Fibroblast of skin of left quadriceps (primary cell): ENCODE measurements around the gene SERPINB13.
"Not testable (repeated sequence)": the region's sequence is repeated elsewhere in the genome, so short reads cannot be mapped to it uniquely, and the experiment has no call there.

Experiments
- DNase-seq, 2 experiments: peaks; one replicate each; pipeline ENCODE4 v3.0.0-alpha.2; 2013; ENCODE audit warnings: low read depth in 2 of 2

SERPINB13 gene

DNA sequence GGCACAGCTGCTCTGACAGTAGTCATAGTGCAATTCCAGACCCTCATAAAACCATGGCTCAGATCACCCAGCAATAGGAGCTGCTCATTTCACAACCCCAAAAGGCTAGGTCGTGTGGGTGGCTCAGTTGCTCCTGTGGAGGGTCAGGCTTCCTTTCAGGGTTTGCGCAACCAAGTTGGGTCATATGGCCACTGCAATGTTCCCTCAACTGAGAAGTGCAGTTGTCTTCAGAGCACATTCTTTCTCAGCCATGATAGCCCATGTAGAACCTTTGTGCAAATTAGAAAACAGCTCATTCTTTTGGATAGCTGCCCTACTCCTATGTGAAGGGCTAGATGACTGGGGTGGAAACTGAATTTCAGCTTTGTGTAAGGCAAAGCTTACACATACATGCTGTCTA, 3.2 kb downstream of the SERPINB13 start:
- DNase-seq: no peak

DNA sequence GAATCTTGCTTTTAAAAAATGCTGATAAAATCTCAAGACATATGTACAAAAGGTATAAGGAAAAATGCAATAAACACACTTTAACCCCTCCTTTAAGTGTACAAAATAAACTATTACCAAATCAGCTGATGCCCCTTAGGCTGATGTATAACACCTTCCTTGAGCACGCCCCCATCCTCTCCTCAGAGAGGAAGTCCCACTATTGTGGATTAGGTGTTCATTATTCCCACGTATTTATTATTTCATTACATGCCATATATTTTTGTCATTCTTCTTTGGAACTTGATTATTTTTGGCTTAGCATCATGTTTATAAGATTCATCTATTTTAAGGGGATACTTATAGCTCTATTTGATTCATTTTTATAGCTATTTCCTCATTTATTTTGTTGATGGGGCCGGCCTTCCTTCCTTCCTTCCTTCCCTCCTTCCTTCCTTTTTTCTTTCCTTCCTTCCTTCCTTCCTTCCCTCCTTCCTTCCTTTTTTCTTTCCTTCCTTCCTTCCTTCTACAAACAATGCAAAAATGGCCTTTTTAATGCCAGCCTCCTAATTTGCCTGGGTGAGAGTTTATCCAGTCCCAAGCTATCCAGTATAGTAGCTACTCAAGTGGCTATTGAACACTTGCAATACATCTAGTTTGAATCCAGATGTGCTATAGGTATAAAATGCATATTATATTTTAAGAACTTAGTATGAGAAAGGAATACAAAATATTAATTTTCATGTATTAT, 4.0 kb downstream of the SERPINB13 start:
- no peak for DNase-seq

DNA sequence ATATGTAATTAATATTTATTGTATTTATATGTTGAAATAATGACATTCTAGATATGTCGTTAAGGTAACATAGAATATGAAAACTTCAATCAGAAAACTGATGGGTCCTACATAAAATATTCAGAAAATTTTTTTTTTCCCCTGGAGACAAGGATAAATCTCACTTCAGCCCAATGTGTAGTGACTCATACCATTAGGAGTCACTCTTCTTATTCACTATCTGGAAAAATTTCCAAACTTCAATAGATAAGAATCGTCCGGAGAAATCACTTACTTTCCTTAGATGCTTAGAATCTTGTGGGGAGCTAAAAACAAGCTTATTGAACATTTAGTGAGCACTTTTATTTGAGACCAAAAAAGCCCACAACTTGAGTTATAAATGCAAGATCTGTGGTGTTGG, 4.6 kb downstream of the SERPINB13 start:
- DNase-seq: no peak

DNA sequence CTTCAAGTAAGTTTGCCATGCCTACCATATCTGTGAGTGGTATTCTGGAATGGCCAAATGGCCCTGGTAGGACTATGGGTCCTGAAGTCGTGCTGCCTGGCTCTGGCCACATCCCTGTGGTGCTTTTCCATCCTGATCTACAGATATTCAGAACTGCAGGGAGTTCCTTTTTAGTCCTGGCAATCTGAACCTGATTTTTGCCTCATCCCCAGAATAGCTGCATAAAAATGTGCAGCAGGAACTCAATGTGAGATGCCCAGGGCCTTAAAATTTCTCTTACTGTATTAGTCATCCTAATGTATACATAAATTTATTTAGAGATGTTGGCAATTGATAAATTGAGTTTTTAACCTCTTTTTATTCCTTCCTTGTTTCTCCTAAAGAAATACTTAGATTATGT, 5.3 kb downstream of the SERPINB13 start:
- no peak for DNase-seq

DNA sequence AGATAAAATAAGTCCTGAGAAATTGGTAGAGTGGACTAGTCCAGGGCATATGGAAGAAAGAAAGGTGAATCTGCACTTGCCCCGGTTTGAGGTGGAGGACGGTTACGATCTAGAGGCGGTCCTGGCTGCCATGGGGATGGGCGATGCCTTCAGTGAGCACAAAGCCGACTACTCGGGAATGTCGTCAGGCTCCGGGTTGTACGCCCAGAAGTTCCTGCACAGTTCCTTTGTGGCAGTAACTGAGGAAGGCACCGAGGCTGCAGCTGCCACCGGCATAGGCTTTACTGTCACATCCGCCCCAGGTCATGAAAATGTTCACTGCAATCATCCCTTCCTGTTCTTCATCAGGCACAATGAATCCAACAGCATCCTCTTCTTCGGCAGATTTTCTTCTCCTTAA, 9.8 kb downstream of the SERPINB13 start:
- no peak for DNase-seq

DNA sequence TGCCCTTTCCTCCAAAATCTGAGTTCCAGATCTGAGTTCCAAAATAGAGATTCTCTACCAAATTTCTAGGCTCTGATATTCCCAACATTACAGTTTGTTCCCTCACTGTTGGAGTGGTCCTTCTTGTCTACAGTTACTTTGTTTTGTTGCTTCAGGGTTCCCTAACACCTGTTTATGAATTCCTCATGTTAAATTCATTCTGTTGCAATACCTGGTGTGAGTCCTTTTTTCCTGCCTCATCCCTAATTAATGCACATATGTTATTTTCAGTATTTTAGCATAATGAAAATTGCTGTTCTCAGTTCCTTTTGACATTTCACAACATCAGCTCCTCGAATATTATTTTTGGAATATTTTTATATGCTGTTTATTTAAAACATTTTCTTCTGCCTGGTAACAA, 16.2 kb downstream of the SERPINB13 start:
- no peak for DNase-seq

DNA sequence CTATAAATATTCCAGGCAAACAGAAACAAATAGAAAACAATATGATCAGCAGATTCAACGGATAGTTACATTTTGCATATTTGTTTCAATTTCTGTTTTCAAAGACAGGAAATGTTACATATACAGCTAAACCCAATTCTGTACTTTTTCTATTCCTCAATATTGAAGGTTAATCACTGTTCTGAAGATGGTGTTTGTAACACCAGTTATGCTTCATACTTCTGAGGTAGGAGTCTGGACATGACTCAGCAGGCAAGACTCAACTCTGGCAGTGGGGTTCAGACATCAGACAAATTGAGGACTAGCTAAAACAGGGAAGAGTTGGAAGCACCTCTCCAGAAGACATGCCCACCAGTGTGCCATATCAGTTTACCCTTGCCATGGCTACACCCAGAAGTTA, 16.6 kb downstream of the SERPINB13 start:
- no peak for DNase-seq

DNA sequence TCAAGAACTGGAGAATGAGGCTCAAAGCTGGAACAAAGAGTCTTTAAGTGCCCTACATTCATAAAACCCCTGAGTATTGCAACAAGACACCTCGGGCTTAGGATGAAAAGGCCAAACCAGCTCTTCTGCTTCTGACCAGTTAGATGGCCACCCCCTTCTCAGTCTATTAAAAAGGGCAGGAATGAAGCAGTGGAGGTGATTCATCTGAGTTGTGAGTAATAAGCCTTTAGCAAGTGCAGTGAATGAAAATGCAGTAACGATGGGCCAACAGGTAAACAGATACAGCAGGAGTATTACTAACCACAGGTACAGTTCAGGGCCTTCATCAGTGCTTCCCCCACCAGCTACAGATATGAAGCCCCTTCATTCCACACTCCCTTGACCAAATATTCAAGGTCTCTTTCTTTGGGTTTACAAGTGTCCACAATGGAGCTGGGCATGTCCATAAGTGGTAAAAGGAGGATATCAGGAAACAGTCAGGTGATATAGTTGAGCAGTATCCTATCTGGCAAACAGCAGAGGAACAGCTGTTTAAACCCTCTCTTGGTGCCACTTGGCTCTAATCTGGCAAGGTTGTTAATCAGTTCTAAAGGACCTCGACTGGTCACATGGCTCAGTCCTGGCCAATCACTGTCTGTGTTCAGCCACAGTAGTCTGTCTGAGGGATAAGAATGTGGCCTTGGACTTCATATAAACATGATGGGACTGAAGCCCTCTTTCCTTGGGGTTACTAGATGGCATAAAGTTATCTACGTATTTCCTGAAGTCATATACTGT, 17.8 kb downstream of the SERPINB13 start:
- no peak for DNase-seq

DNA sequence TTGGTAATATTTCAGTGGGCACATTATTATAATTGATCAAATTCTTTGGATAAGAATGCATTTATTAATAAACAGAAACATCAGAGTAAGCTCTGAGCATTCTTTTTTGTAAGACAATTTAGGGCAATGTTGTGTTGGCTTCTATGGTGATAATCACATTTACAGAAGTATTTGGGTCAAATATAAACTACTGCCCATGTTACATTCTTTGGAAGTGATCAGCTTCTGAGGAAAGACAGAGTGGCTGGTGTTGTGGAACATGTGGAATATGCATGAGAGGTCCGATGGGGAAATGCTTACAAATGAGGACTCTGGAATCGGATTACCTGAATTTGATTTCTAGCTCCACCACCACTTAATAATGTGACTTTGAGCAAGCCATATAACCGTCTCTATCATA, 19.4 kb downstream of the SERPINB13 start:
- no peak for DNase-seq

DNA sequence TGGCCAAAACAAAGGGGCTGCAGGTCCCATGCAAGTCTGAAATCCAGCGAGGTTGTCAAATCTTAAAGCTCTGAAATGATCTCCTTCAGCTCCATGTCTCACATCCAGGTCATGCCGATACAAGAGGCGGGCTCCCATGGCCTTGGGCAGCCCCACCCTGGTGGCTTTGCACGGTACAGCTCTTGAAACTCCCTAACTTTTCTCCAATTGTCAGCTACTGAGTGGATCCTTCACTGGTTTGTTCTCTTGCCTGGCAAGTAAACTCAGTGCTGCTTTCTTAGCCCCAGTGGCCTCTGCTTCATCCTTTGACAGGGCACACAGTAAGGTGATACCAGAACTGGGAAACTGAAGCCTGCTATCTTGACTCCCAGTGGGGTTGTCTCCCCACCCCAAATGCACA, 26.3 kb downstream of the SERPINB13 start:
- DNase-seq: no peak

DNA sequence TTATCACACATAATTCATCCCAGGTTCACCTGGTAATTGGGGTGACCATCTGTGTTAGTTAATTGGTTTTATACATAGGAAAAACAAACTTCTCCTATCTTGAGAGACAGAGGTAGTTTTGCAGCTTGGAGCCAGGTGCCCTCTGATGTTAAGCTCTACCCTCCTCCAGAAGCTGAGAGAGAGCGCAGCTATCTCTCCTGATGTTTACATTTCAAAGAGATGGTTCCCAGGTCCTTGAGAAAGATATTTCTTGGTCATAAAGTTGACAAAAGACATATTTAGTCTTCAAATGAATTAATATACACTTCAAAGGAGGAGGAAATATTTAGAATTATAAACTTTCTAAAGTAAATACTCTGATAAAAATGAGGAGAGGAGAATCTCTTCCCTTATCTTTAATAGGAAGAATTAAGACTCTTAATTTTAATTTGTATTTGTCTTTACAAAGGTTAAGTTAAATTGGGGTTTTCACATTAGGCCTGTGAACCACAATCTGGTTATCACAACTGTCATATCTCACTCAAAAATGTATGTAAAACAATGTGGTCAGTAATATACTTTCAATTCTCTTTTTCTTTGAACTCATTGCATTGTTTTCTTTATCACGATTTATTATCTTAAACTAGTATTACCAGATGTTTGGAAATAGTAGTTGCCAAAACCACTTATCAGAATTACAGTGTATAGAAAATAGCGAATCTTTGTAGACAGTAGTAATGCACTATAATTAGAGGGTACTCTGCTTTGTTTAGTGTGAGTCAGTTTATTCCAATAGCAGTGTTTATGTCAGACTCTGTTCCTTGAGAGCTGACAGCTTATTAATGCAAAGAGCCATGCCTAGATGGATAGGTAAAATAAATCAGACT, 30.1 kb downstream of the SERPINB13 start:
- peak; percentile 3 to 6 for DNase-seq

DNA sequence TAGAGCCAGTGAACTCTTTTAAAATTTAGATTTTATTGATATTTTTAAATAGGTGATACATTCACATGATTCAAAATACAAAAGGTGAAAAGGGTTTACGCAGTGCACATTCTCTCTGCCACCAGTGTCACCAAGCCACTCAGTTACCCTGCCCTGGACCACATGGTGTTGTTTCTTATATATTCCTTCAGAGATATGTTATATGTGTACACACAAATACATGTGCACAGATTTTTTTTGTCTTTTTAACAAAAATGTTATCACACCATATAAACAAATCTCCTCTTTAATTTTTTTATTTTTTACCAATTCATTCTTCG, 30.7 kb downstream of the SERPINB13 start:
- DNase-seq: no peak

DNA sequence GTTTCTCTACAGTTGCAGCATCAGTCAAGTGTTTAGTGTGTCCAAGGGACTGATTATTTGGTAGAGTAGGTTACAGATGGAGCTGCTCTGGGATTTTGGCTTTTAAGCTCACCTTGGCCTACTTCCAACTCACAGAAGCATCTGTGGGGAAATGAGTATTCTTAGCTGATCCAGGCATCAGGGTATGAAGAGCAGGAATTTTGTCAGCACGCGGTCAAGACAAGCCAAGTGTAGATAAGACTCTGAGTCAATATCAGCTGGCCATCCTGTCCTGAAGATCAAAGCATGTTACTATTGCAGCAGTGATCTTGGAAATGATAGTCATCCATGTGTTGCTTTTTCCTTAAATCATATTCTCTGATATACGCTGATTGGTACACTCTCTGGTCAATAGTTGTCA, 32.5 kb downstream of the SERPINB13 start:
- DNase-seq: no peak

DNA sequence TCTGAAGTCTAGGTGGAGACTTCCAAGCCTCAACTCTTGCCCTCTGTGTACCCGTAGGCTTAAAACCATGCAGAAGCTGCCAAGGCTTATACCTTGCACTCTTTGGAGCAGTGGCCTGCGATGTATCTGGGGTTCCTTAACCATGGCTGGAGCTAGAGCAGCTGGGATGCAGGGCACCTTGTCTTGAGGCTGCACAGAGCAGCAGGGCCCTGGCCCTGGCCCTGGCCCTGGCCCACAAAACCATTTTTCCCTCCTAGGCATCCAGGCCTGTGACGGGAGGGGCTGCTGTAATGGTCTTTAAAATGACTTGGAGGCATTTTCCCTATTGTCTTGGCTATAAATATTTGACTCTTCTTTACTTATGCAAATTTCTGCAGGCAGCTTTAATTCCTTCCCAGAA, 37.7 kb downstream of the SERPINB13 start:
- no peak for DNase-seq

DNA sequence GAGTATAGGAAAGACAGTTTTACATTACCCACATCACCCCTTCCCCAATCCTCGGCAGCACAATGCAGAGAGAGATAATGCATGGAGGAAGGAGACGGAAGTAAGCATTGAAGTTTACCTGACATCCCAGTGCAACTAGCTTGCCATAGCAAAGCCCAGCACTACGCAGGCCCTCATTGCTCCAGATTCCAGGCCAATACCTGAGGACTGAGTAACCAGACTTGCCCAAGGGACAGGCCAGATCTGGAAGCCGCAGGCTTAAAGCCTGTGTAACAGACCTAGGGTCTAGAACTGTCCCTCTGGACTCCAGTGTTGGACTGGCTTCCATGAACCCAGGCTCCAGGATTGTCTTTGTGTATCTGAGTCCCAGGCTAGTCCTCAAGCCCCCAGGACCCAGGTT, 39.3 kb downstream of the SERPINB13 start:
- no peak for DNase-seq

DNA sequence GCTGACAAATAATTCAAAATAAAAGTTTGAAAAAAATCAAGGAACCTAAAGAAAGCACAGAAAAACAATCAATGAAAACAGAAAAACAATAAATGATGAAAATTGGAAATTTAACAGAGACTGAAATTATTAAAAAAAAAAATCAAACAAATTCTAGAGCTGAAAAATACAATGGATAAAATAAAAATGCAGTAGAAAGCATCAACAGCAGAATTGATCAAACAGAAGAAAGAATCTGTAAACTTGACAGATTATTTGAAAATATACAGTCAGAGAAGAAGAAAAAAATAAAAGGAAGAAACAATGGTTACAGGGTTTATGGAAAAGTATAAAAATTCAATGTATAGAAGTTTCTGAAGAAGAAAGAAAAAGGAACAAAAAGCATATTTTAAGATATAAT, 40.7 kb downstream of the SERPINB13 start:
- DNase-seq: no peak

DNA sequence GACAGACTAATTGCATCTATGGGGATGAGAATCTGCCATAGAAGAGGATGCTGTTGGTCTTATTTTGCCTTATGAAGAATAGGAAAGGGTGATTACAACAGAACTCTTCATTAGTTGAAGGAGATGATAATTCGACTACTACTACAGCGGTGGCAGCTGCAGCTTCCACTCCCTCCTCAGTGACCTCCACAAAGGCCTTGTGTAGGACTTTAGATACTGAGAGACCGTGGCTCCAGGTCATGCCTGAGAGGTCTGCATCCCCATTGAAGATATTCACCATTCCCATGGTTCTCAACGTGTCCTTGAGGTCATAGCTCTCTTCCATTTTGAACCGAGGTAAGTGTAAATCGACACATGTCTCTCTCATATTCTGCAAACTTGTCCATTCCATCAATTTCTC, 50.6 kb downstream of the SERPINB13 start:
- no peak for DNase-seq

DNA sequence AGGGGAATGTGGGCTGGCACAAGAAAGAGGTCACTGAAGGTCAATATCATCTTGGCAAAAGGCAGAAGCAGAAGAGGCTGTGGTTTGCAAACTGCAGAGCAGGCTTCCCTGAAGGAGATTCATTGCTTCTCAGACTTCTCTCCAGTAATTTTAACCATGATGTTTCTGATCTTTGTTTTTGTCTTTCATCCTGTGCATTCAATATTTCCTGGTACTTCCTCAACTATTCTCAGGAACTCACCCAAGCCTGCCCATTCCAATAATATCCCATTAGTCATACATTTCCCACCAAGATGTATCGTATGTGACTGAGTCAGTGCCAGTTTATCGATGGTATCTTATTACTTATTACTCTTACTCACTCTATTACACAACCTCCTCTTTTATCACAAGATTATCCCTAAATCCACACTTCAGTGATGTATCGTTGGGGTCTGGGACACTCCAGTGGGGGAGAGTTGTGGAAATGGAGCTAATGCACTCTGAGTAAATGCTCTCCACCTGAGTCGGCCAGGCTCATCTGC, 54.1 kb downstream of the SERPINB13 start:
- peak; percentile 28 to 30 for DNase-seq

DNA sequence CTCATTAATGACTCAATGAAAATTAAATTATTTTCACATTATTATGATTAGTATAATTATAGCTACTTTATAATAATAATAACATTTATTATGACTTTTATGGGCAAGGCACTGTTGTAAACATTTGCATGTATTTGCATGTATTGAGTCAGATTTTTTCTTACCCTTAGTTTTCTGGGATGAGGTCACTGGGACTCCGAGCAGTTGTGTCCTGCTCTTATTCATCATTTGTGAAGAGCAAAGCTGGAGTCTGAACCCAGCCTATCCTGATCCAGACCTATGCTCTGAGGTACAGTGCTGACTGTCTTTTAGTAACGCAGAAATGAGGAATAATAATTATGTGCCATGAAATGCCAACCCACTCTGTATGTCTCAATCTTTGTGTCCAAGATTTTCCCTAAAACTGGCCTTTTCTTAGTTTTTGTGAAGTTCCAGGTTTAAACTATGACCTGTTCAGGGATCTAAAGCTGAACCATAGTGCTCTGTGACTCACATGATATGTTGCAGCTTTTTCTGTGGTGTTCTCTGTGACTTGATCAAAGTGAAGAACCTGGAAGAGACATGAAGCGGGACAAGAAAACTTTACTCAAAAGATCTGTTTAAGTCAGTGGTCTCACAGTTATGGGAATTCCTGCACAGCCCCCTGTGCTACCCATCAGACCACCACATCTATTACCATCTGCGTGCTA, 55.7 kb downstream of the SERPINB13 start:
- DNase-seq: not testable (repeated sequence)

DNA sequence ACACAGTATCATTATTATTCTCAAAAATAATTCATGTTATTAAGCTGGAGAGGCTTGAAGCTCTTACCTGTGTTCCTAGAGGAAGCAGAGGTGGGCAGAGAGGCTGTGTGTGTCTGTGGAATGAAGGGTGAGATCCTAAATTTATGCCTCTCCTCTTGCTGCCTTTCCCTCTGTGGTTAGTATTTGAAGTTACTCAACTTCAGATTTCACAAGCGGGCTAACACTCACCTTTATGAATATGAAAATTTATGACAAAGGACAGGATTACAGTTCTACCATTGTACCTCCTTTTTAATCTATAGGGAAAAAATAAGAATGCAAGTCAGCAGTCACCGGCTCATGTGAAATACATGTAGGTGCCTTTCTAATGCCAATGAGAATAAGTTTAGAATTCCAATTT, 57.0 kb downstream of the SERPINB13 start, which contains the start of gene SERPINB4:
Gene SERPINB4, minus strand, starts transcription at position 115 of the 400 bp plus-strand sequence. CDS start 679 bp downstream, outside the sequence.
- DNase-seq: not testable (repeated sequence)

DNA sequence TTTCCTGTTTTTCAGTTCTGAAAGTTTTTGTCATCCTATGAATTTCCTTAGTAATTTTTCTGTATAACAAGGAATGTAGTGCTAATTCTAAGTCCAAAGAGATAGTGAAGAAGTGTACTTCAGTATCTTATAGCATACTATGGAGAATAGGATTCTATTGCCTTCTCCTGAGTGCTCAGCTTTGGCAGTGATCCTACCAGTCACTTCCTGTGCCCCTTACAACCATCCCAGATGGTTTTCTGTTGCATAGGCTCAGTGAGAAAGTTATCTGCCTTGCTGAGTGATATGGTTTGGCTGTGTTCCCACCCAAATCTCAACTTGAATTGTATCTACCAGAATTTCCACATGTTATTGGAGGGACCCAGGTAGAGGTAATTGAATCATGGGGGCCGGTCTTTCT, 57.6 kb downstream of the SERPINB13 start:
- not testable (repeated sequence) for DNase-seq

DNA sequence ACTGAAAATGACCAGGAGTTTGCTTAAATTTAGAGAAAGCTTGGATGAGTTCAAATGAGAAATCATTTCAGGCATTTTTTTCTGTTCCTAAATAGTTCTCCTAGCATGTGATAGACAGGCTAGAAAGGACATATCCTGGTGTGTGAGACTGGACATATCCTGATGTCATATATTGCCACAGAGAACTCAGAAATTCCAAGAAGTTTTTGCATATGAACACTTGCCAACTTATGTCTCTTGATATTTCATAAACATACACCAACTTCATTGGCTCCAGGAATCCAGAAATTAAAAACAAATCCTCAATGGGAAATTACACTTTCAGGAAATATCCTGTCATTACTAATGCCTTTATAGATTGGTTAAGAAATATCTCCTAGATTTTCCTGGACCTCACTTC, 59.8 kb downstream of the SERPINB13 start:
- peak; percentile 21 for DNase-seq
